Caco-2 (cell line): ENCODE results near the gene CHD1L. TPM values are rescaled to one million over a fixed set of nuclear protein-coding genes. Genes with fewer than 3 reads are reported as not detected.

Source experiments
- BruUV-seq: library from RNA; stranded (reverse); fragments of 400-500 nt; replicated peaks from 2 replicates; lab custom pipeline; 2021; lab: Mats Ljungman, UMichigan
- CTCF ChIA-PET: fragments of 300-600 bp; sonication (Branson Sonifier 250); formaldehyde crosslinking; loops from one replicate; lab custom pipeline; 2022; ENCODE audit warnings: antibody characterized with exemption; lab: Charles Lee
- POLR2A ChIA-PET: fragments of 300-600 bp; sonication (Branson Sonifier 250); formaldehyde crosslinking; loops from one replicate; lab custom pipeline; 2022; ENCODE audit warnings: antibody characterized with exemption; lab: Charles Lee
- DNase-seq, 2 experiments: peaks; one replicate each; pipeline versions ENCODE4 v3.0.0 to v3.0.0-alpha.2; 2020 to 2022
- H3K27me3 ChIP-seq: replicated peaks from 2 replicates; pipeline ENCODE4 v1.6.0; 2011; ENCODE audit warnings: low read length; ENCODE audit not compliant: control insufficient read depth, insufficient read depth
- H3K36me3 ChIP-seq: 2 replicates; pipeline ENCODE4 v1.5.1; 2011; ENCODE audit warnings: low read length; ENCODE audit not compliant: control insufficient read depth, insufficient read depth
- H3K4me1 ChIP-seq: fragments of 250-450 bp; sonication (Bioruptor Pico); 2 replicates; pipeline ENCODE4 v1.5.1; 2020; ENCODE audit warnings: mild to moderate bottlenecking
- H3K4me3 ChIP-seq: 2 replicates; pipeline ENCODE4 v1.5.1; 2011; ENCODE audit warnings: low read depth, mild to moderate bottlenecking, control low read depth, low read length
- H3K9me3 ChIP-seq: fragments of 250-450 bp; sonication (Bioruptor Pico); 2 replicates; pipeline ENCODE4 v1.5.1; 2020; ENCODE audit warnings: mild to moderate bottlenecking, moderate library complexity
- H3K27ac Mint-ChIP-seq: one replicate; pipeline ENCODE4 v1.8.0; 2022; ENCODE audit warnings: mixed read lengths; ENCODE audit not compliant: unreplicated experiment
- H3K27me3 Mint-ChIP-seq: one replicate; pipeline ENCODE4 v1.8.0; 2022; ENCODE audit warnings: mixed read lengths; ENCODE audit not compliant: insufficient read depth, unreplicated experiment
- H3K36me3 Mint-ChIP-seq: one replicate; pipeline ENCODE4 v1.8.0; 2022; ENCODE audit warnings: mild to moderate bottlenecking, mixed read lengths; ENCODE audit not compliant: insufficient read depth, unreplicated experiment
- H3K4me1 Mint-ChIP-seq: one replicate; pipeline ENCODE4 v1.8.0; 2022; ENCODE audit warnings: low read depth, mixed read lengths; ENCODE audit not compliant: unreplicated experiment
- H3K4me3 Mint-ChIP-seq: one replicate; pipeline ENCODE4 v1.8.0; 2022; ENCODE audit warnings: mild to moderate bottlenecking, moderate library complexity, mixed read lengths; ENCODE audit not compliant: unreplicated experiment
- H3K9me3 Mint-ChIP-seq: one replicate; pipeline ENCODE4 v1.8.0; 2022; ENCODE audit warnings: mixed read lengths; ENCODE audit not compliant: unreplicated experiment
- intact Hi-C: fragments of 100-400 bp; cut with micrococcal nuclease; formaldehyde crosslinking; loops from one replicate; pipeline ENCODE4 v1.10.0; 2022; ENCODE audit not compliant: unreplicated experiment
- total RNA-seq: library from RNA; stranded (reverse); gene quantifications from 2 replicates; pipeline ENCODE4 v1.2.3, GENCODE V29; 2022
- TF ChIP-seq, protein P1 (sequence below), 2 experiments: fragments of 200-600 bp in 1 of 2; IDR thresholded peaks; 1 replicate in 1 of 2; 2 replicates in 1 of 2; pipeline versions ENCODE4 v1.5.1 to v1.8.0; 2011 to 2022; ENCODE audit warnings: antibody characterized with exemption in 1 of 2, control low read depth in 1 of 2, inconsistent platforms in 1 of 2, low read depth in 1 of 2, low read length in 1 of 2, mild to moderate bottlenecking in 1 of 2, moderate library complexity in 1 of 2; ENCODE audit not compliant: insufficient read depth in 1 of 2, severe bottlenecking in 1 of 2, unreplicated experiment in 1 of 2

CHD1L gene
- total RNA-seq, 1 experiment from 2014 or later = 56.2 TPM

DNA sequence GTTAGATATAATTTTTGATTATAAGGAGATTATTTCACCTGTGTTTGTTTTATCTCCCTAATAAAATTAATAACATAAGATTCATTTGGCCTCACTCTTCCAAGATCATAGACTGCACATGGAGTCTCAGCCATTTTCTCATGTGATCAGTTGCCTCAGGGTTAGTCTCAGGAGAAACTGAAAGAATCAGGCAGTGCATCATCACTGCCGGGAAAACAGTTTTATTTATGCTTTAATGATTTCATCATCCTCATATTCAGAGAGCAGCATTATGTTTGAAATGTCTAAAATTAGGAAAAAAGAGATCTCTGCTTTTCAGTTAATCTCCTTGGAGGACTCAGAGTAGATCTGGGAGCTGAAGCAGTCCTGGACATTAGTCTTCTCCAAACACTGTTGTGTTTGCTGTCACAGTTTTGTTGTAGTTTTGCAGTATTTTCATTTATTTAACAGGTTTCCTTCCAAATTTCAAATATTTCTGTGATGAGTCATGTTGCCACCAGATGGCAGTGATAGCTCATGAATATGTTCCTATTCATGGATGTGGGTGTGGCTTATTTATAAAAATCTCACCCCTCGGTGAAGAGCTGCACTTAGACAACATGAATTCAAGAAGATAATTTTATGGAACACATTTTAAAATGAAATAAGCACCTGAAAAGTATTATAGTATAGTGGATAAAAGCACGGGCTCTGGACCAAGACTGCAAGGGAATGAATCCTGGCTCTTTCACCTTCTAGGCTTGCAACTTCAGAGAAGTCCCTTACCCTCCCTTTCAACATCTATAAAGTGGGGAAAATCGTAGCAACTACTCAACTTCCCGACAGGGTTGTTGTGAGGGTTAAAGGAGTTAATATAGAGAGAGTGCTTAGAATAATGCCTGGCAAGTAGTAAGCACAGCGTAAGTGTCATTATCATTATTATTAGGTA lies 31.2 kb downstream of the CHD1L start:
- peak in 1 of 2 experiments; percentile 50 for DNase-seq
- H3K4me1 Mint-ChIP-seq = no peaks in the 10 kb centered on the region
- CTCF ChIA-PET = interaction anchor here (0.6 to 2.1 kb wide), 9 partner anchors 17 to 268 kb away, joined by 3 to 39 read pairs (median 3); partner anchors contain the start of gene BCL9
- no peak overlapping the region for H3K4me3 Mint-ChIP-seq
- H3K36me3 ChIP-seq = peaks cover 3% of the 10 kb centered on the region; the same call in 1 of the 2 replicates
- H3K4me1 ChIP-seq = no peaks in the 10 kb centered on the region
- H3K4me3 ChIP-seq = no peak overlapping the region
- H3K9me3 ChIP-seq = no peaks in the 10 kb centered on the region
- no TSS peak for BruUV-seq
- H3K27me3 ChIP-seq = no peaks in the 10 kb centered on the region
- no peaks in the 10 kb centered on the region for H3K9me3 Mint-ChIP-seq
- TF ChIP-seq, protein P1, sequence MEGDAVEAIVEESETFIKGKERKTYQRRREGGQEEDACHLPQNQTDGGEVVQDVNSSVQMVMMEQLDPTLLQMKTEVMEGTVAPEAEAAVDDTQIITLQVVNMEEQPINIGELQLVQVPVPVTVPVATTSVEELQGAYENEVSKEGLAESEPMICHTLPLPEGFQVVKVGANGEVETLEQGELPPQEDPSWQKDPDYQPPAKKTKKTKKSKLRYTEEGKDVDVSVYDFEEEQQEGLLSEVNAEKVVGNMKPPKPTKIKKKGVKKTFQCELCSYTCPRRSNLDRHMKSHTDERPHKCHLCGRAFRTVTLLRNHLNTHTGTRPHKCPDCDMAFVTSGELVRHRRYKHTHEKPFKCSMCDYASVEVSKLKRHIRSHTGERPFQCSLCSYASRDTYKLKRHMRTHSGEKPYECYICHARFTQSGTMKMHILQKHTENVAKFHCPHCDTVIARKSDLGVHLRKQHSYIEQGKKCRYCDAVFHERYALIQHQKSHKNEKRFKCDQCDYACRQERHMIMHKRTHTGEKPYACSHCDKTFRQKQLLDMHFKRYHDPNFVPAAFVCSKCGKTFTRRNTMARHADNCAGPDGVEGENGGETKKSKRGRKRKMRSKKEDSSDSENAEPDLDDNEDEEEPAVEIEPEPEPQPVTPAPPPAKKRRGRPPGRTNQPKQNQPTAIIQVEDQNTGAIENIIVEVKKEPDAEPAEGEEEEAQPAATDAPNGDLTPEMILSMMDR (IDR thresholded peaks at IDR 0.05; ENCODE audit: insufficient read depth in 1 of 2, low read depth in 1 of 2, low read length in 1 of 2, severe bottlenecking in 1 of 2, unreplicated experiment in 1 of 2) = peak; percentile 49 to 55
- H3K27me3 Mint-ChIP-seq = no peaks in the 10 kb centered on the region
- intact Hi-C loops = loop anchor here (1.0 kb wide), 1 partner anchor 117 kb away; no protein-coding TSS in a partner anchor
- no peak overlapping the region for H3K27ac Mint-ChIP-seq
- H3K36me3 Mint-ChIP-seq = peaks cover 49% of the 10 kb centered on the region
- POLR2A ChIA-PET = interaction anchor here (1.1 kb wide), 1 partner anchor 30 kb away, joined by 4 read pairs; no protein-coding TSS in a partner anchor

DNA sequence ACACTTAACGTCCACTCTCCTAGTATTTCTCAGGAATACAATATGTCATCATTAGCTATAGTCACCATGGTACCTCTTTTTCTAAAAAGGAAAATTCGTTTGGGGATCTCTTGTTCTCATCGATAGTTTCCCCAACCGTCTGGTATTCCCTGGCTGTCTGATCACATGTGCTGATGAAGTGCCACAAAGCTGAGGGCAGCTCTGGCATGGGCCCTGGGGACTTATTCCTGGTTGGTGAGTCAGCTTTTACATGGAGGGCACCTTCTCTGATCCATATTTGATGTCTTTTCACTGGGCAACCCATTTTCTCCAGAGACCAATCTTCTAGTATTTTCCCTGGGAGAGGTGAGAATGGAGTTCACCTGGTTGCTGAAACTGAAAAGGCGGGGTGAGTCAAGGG lies 39.5 kb downstream of the CHD1L start:
- H3K36me3 ChIP-seq = peaks cover 5% of the 10 kb centered on the region; the same call in 1 of the 2 replicates
- Mint-ChIP-seq H3K27me3 (no peaks in the 10 kb centered on the region), H3K9me3 (no peaks in the 10 kb centered on the region), H3K36me3 (peaks cover 31% of the 10 kb centered on the region), H3K4me3 (no peak overlapping the region), H3K27ac (no peak overlapping the region), H3K4me1 (no peaks in the 10 kb centered on the region)
- H3K4me1 ChIP-seq = no peaks in the 10 kb centered on the region
- H3K27me3 ChIP-seq = no peaks in the 10 kb centered on the region
- no TSS peak for BruUV-seq
- POLR2A ChIA-PET = no interaction called here
- no peak overlapping the region for H3K4me3 ChIP-seq
- intact Hi-C loops = no loop called here
- CTCF ChIA-PET = no interaction called here
- TF ChIP-seq, protein P1 (IDR thresholded peaks at IDR 0.05; ENCODE audit: insufficient read depth in 1 of 2, low read depth in 1 of 2, low read length in 1 of 2, severe bottlenecking in 1 of 2, unreplicated experiment in 1 of 2) = no peak
- no peaks in the 10 kb centered on the region for H3K9me3 ChIP-seq
- no peak for DNase-seq

DNA sequence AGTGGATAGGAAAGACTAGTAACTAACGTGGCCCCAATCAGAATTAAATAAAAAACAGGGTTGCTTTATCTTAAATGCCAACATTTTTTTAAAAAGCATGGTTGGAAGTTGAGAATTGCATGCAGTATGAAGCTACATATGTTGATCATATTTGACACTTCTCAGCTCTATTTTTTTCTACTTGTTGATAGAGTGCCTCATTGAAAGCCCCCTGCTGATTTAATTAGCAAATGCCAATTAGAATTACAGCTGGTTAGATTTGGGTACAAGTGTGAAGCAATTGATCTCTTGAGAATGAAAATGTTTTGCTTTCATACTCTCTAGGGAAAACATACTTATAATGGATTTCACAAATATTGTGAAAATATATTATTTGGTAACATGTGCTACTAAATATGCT lies 40.5 kb downstream of the CHD1L start:
- no peaks in the 10 kb centered on the region for H3K27me3 Mint-ChIP-seq
- CTCF ChIA-PET = no interaction called here
- H3K4me3 Mint-ChIP-seq = no peak overlapping the region
- BruUV-seq = no TSS peak
- POLR2A ChIA-PET = no interaction called here
- TF ChIP-seq, protein P1 (IDR thresholded peaks at IDR 0.05; ENCODE audit: insufficient read depth in 1 of 2, low read depth in 1 of 2, low read length in 1 of 2, severe bottlenecking in 1 of 2, unreplicated experiment in 1 of 2) = no peak
- H3K4me1 ChIP-seq = no peaks in the 10 kb centered on the region
- peaks cover 35% of the 10 kb centered on the region for H3K36me3 Mint-ChIP-seq
- DNase-seq = no peak
- no peaks in the 10 kb centered on the region for H3K27me3 ChIP-seq
- H3K4me1 Mint-ChIP-seq = no peaks in the 10 kb centered on the region
- intact Hi-C loops = no loop called here
- peaks cover 5% of the 10 kb centered on the region; the same call in 1 of the 2 replicates for H3K36me3 ChIP-seq
- H3K27ac Mint-ChIP-seq = no peak overlapping the region
- H3K9me3 ChIP-seq = no peaks in the 10 kb centered on the region
- H3K4me3 ChIP-seq = no peak overlapping the region
- H3K9me3 Mint-ChIP-seq = no peaks in the 10 kb centered on the region
